GM21825 (cell line): Measurements from ENCODE around the gene C2CD5.
"Not testable (repeated sequence)": the region's sequence is repeated elsewhere in the genome, so short reads cannot be mapped to it uniquely, and the experiment has no call there.

Source experiments
- ATAC-seq: cut with Tn5 transposase; IDR thresholded peaks from one replicate; pipeline ENCODE4 v1.9.1; 2021; ENCODE audit warnings: mild to moderate bottlenecking, moderate library complexity; ENCODE audit not compliant: unreplicated experiment

The C2CD5 gene

DNA sequence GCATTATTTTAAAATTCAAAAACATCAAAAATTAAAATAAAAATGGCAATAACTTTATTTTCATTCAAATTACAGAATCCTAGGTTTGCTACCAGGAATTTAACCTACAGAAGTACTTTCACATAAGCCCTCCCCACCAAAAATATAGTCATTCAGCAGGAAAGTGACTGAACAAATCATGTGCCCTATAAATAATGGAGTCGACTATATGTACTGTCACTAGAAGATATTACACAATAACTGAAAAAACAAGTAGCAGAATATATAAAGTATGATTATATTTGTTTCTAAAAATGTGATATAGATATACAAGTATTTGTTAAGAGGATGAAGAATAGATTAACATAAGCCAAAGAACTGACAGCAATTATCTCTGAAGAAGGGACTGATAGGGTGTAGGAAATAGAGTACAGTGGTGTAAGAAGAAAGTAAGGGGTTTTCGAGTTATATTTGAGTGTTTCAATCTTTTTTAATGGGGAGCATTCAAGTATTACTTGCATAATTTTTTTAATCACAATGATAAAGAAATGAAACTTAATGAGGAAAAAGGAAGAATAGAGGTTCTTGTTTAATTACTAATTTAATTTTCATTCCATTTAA, 7.9 kb downstream of the C2CD5 start:
- ATAC-seq: no peak

DNA sequence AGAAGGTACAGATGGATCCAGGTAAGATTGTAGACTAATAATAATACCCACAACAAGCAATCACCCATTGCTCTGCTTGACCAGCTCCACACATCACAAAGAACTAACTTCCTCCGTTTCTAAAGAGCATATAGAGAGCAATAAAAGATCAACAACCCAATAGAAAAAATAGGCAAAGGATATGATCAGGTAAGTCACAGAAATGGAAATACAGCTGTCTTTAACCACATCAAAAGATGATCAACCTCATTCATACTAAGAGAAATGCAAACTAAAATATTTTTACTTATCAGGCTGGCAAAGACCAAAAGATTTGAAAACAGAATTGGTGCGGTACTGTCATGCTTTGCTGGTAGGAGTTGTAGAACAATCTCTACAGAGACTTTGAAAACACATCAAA, 8.9 kb downstream of the C2CD5 start:
- no peak for ATAC-seq

DNA sequence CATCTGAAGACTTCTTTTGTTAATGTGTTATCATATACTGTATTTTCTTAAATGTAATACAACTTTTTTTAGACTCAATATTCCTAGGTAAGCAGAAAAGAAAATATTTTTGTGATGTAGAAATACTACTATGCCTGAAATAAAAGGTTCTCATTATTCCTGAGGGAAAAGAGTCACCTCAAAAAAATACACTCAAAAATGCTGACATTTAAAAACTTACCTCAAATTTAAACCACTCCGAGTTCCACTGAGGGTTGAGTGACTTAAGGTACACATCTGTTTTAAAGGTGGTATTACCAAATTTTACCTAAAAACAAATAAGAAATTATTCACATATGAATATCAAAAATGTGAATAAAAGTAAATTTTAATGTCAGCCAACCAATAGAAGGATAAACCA, 9.3 kb downstream of the C2CD5 start:
- ATAC-seq: no peak

DNA sequence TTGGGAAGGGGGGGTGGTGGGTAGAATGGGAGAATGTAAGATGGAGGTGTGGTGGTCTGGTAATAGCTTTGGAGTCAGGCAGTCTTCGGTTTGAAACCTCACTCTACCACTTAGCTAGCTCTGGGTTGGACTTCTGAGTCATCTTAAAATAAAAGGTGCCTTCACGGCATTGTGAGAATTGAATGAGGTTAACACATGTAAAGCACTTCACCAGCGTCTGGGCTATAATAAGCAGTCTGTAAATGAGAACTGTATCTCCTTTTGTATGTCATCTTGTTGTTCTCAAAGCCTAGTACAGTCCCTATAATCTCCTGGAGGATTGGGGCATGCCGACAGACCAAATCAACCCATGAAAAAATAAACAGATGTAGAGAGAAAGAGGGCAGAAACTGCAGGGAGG, 11.2 kb downstream of the C2CD5 start:
- no peak for ATAC-seq

DNA sequence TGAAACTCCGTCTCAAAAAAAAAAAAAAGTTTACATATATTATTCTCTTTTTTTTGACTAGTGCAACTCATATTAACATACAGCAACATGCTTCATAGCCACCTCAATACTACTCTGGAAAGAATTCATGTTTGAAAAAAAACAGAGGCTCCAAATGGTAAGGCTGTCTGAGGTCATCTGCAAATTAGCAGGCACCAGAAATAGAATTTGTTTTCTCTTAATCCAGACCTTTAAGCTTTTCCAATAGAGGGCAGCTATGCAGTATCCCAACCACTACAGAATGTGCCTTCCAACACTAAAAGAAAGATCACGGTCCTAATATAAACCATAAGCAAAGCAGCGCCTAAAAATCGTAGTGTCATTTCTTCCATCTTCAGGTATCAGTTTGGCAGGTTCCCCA, 12.0 kb downstream of the C2CD5 start:
- no peak for ATAC-seq

DNA sequence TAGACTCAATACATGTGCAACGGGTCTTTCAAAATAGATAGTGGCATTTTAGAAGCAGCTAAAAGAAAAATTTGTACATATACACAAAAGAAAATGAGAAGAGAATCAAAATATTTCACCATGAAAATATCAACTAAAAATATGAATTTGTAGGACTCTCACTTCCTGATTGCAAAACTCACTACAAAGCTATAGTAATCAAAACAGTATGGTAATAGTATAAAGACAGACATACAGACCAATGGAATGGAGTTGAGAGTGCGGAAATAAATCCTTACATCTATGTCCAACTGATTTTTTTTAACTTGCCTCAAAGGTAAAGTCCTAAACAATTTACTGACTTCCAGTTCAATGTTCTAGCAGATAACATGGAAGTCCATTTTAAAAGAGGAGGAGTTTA, 13.1 kb downstream of the C2CD5 start:
- ATAC-seq: no peak

DNA sequence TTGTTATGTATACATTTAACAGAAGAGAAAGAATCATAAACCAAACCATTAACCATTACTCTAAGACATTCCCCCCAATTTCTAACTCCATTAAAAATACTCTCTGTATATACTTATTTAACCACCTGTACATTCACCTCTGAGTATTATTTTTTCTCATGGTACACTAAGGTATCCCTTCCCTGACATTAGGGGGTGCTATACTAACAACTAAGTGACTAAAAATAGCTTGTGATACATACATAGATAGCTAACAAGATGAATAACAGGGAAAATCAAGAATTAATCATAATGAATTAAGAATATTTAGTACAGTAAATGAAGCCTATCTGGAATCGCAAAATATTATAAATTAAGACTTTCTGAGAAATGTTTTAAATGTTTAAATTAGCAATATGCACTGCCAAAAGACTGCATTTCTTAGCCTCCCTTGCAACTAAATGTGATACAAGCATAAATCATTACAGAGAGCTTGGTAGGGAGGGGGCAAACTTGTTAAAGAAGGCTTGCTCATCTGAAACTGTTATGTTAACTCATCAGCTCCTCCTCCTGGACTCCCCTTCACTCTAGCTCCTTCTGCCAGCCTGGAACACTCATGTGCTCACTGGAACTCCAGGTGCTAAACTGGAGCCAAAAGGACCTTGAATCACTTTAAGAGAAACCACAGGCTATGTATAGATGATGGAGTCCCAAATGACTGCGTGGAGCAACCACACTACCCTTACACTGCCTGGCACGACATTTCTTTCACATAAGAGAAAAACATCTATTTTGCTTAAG, 14.9 kb downstream of the C2CD5 start:
- ATAC-seq: peak; percentile 86

DNA sequence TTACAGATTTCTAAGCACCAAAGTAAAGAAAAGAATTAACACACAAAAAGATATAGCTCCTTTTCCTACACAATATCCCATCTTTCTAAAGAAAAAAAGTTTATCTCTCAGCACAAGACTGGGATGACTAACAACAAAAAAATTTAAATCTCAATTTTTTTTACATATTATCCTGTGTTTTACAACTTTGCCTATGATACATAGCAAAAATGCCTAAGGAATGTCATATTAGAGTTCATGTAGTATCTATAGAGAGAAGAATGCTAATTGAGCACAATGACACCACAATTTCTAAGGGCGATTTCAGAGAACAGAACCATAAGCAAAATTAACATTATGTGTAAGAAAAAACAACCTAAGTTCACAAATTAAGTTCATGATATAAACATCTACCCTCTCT, 16.3 kb downstream of the C2CD5 start:
- no peak for ATAC-seq

DNA sequence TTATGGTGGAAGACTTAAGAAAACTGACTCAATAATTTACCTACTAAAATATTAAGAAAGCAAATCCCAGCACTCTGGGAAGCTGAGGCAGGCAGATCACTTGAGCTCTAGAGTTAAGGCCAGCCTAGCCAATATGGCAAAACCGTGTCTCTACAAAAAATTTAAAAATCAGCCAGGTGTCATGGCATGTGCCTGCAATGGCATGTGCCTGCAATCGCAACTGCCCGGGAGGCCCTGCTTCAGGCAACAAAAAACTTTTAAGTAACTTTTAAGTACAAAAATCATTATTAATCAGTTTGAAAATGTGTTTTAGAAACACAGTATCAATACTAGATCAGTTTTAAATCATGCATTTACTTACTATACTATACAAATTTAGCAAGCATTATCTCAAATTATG, 17.5 kb downstream of the C2CD5 start:
- no peak for ATAC-seq

DNA sequence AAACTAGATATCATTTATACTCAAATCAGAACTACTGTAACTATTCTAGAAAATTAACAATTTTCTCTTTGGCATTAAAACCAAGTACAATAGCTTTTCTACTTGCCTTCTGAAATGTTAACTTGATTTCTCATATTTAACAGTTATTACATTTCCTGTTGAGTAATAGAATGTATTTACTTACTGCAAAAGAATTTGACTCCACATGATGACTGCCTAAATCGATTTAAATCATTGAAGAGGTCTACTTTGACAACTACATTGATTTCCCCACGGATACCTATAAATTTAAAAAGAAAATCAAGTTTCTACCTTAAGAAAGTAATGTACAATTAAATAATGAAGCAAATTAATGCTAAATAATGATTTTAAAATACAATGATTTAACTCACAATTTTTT, 18.9 kb downstream of the C2CD5 start:
- ATAC-seq: no peak

DNA sequence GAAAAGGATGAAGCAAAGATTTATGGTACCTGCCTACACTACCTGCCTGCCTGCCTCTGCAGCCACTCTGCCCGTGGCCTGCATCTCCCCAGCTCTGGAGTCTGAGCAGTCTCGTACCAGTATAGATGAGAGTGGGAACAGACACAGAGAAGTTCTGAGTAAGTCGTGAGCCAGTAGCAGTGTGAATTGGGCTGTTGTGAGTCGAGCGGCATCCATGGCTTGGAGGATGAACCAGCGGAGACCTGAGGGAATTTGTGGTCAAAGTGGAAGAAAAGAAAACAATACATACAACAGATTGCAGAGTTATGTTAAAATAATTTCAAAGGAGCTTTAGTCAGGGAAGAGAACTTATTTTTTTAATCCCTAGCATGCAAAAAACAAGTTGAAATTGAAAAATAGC, 25.3 kb downstream of the C2CD5 start:
- no peak for ATAC-seq

DNA sequence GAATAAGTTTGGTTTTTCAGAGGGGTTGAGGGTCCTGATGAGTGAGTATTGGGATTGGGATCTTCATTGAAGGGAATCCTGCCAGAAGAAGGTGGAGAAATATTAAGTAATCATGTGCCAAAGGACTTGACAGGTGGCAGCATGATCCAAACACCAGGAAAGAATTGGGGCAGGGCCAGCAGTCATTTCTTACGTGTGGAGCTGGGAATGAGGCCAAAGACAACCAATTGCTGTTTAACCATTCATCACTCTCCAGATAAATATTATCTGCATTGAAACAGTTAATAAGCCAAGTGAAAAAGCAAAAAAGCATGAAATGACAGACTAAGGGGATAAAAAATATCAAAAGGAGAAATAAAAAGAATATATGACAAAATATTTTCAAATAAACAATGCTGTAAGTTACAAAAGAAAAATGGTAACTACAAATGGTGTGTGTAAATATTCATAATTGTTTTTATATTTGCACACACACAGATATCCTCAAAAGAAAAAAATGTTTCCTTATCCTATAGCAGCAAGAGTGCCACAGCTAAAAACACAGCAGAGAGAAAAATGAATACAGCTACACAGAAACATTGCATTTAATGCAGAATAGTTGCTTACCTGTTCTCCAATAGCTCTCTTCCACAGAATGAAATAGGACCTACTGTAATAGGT, 26.2 kb downstream of the C2CD5 start:
- ATAC-seq: no peak

DNA sequence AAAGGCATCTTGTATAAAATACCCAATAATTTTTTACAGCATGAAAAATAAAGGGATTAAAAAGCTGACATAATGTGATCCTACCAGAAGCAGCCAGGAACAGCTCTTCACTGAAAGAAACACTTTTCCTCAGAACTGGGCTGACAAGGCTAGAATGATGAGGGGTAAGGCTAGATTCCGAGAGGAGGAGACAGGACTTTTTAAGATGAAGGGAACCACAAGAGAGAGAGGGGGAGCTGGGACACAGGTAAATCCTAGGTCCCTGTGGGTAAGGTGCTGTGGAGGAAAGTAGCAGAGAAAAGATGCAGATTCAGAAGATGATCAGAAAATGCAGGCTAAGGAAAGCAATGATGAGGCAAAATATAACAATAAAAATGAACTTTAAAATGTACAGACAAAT, 29.5 kb downstream of the C2CD5 start:
- no peak for ATAC-seq

DNA sequence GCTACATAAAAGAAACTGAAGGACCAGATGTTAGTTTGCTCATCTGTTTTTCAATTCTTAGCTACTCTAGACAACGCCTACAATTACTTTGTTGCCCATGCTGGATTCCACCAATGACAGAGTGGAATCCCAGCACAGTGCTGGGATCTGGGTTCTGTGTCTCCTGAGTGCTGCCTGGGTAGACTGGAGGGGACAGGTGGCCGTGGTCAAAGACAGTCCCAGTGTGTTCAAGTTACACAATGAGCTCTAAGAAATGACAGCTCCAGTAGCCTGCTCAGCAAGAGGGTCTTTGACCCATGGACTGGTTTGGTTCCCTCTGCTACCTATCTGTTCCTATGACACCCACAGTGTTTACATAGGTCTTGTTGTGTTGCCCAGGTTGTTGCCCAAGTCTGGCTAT, 38.5 kb downstream of the C2CD5 start:
- no peak for ATAC-seq

DNA sequence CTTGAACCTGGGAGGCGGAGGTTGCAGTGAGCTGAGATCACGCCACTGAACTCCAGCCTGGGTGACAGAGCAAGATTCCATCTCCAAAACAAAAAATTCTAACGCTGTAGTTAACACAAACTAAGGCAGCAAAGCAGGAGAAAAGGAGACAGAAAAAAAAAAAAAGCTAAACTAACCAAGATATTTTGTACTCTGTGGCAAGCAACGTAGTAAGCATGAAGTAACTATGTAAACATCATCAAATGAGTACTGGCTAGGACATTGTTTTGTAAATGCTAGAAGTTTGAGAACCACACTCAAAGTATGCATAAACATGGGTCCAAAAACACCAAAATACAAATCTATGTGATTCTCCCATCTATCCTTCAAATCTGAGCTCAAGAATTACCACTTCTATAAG, 44.2 kb downstream of the C2CD5 start:
- ATAC-seq: no peak

DNA sequence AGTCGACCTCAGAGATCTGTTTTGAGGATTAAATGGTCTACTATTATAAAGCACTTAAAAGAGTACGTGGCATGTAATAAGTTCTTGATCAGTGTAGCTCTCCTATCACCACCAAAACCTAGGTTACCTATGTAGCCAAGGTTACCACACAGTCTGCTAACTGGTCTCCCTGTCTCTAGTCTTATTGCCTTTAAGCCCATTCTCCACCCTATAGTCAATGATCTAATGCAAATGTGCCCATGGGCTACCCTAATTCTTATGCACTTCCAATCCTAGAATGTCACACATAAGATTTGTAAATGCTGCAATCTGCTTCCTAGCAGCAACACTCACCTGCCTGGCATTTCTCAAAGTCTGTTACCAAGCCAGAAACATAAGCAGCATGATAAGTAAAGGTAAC, 44.9 kb downstream of the C2CD5 start:
- no peak for ATAC-seq

DNA sequence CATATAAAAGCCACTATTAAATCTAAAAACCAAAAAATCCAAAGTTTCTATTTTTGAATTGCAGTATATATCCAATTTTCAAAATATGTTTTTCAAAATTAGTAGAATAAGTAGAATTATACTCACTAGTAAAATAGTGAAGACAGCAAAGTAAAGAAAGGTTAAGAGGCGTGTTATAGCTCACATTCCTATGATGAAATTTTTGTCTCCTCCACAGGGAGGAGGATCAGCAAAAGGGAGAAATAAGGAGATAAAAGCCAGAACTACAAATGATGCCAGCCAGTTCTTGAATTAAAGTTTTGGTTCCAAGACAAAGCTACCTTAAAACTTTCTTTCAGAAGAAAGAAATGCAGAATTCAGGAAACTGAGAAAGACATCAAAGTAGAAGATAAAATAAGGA, 50.0 kb downstream of the C2CD5 start:
- no peak for ATAC-seq

DNA sequence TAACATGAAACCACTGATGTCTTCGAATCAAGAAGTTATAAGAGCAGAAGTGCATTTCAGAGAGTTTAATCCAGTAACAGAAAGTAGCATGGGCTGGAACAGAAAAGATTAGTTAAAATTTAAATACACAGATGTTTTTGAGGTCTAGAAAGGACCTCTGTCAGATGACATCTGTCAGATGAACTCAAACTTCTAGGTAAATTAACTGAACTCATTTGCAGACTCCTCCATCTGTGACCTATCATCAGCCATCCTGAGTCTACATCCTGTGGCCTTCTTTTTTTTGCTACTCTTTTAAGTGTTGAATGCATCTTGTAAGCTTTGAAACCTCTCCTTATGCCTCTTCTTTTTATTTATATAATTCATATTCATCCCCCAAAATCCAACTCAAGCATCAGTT, 53.3 kb downstream of the C2CD5 start:
- ATAC-seq: no peak

DNA sequence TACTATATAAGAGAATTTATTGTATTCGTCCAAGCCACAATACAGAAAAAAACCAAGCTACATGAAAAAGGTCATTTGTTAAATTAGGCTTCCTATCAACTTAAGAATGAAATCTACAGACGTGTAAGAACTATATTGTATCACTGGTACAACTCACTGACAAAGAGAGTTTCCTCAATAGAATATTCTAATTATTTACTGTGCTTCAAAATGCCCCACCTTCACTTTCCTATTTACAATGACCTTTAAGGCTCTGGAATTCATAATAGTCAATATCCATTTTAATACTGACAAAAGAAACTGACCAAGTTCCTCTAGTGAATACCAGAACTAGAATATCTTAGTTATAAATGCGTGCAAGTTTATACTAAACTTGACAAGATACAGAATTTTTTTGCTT, 55.9 kb downstream of the C2CD5 start:
- no peak for ATAC-seq

DNA sequence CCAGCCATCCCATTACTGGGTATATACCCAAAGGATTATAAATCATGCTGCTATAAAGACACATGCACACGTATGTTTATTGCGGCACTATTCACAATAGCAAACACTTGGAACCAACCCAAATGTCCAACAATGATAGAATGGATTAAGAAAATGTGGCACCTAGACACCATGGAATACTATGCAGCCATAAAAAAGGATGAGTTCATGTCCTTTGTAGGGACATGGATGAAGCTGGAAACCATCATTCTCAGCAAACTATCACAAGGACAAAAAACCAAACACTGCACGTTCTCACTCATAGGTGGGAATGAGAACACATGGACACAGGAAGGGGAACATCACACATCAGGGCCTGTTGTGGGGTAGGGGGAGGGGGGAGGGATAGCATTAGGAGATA, 56.7 kb downstream of the C2CD5 start:
- not testable (repeated sequence) for ATAC-seq

DNA sequence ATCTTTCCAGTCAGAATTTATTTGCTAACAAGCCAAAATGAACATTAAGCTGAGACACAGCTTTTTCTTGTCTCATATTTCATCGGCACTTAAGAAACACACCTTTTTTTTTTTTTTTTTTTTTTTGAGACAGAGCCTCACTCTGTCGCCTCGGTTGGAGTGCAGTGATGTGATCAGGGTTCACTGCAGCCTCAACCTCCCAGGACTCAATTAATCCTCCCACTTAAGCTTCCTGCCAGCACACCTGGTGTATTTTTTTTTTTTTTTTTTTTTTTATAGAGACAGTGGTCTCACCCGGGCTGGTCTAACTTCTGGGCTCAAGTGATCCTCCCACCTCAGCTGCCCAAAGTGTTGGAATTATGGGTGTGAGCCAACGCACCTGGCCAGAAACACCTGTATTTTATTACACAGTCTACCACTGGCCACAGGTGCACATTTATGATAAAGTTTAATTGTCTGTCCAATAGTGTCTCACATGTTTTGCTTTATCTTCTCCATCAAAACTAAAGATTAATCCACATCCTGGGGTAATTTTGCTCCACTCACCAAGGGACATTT, 62.7 kb downstream of the C2CD5 start:
- ATAC-seq: no peak

DNA sequence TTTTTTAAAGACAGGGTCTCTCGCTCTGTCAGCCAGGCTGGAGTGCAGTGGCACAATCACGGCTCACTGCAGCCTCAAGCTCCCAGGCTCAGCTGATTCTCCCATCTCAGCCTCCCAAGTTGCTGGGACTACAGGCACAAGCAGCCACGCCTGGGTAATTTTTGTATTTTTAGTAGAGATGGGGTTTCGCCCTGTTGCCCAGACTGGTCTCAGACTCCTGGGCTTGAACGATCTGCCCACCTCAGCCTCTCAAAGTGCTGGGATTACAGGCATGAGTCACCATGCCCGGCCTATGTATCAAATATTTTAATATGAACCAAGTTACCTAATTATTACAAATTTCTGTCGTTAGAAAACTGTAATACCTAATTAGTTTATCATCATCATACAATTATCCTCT, 63.5 kb downstream of the C2CD5 start:
- not testable (repeated sequence) for ATAC-seq
